Measurements from ENCODE around the gene CHN1.

CHN1 gene

DNA sequence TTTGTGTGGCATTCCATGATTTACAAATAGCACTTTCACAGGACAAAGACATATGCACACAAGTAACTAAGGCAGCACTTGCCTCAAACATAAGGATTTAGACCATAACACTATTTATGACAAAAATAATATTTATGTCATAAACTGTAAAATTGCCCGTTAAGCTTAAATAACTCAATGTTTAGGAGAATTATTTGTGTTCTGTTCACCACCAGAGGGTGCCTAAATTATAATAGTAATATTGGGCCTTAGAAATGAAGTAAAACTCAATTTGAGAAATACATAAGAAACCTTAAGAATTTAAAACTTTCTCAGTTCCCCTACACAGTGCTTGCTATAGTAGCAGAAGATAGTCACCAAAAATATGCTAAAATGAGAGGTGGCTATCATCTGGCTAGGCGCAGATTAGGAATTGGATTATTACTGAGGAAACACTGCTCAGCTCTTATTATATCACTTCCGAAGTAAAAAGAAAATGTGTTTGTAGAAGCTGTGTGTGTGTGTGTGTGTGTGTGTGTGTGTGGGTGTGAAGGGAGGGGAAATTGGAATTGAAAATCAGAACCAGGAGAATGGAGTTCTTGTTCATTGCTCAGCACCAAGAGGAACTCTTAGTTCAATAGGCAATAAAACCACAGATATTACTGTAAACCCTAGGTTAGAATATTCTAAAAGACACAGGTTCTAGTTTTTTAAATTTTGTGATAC, 4.9 kb upstream of the CHN1 start:
- DNase-seq = no peak

DNA sequence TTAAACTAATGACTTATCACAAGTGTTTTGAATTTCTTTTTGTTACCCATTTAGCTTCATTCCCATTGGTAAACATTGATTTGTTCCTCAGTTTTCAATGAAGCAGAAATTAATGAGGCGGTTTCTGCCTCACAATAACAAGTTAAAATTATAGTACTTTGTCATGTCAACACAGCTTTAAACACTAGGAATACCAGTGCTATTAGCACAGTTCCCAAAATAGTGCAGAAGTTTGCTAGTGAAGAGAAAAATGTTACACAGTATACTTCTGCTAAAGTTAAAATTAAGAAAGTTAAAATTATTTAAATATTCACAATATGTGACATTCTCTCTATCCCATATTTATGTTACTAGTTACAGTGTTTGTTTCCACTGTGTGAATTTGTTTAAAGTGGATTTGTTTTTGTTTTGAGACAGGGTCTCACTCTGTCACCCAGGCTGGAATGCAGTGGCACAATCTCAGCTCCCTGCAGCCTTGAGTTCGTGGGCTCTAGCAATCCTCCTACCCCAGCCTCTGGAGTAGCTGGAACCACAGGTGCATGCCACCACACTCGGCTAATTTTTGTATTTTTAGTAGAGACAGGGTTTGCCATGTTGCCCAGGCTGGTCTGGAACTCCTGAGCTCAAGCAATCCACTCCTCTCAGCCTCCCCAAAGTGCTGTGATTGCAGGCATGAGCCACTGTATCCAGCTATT, 3.8 kb upstream of the CHN1 start:
- DNase-seq = no peak

DNA sequence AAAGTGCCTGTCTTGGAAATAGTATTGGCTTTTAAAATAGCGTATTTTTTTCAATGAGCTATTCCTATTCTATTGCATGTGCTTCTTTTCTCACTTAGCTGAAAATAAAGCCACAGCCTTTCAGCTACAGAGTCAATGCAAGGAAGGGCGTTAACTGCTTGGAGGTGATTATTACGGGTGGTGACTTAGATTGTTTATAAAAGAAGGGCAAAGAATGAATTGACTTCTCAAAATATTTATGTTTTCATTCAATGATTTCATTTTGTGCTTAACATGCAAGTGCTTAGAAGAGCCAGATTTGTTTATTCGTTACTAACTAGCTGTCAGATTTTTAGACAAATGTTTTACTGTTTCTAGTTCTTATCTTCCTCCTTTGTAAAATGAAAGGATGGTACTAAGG, 2.8 kb upstream of the CHN1 start:
- DNase-seq = no peak

DNA sequence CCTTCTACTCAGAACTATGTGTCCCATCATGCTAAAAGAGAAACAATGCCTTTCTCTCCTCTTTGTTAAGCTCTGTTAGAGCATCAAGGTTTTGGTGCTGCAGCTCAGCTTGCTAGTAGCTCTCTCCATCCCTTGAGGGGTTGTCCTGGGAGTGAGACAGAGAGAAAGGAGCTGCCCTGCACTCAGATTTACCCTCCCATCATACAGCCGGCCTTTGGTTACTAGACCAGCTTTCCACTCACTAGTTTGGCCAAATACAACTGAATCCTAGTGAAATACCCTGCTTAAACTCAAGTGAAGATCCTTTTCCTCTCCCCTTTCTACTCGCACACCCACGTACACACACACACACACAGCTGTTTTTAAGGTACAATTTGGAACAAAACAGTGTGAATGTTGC, 2.3 kb upstream of the CHN1 start:
- DNase-seq = no peak

DNA sequence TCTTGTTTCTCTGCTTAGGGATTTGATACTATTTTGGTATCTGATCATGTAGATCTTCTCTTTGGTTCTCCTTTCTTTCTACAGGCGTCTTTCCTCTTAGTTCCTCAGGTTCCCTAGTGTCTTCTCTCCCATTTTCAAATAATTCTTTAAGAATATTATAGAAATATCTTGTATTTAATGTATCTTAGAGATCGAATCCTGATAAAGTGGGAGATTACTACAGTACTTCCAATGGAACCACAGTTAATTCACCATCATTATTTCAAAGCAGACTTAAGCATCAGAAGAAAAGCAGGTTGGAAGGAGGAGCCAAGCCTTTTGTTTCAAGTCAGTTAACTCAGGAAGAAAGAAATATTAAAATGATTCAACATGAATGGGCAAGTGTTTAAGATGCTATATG, 1.1 kb upstream of the CHN1 start:
- no peak for DNase-seq

DNA sequence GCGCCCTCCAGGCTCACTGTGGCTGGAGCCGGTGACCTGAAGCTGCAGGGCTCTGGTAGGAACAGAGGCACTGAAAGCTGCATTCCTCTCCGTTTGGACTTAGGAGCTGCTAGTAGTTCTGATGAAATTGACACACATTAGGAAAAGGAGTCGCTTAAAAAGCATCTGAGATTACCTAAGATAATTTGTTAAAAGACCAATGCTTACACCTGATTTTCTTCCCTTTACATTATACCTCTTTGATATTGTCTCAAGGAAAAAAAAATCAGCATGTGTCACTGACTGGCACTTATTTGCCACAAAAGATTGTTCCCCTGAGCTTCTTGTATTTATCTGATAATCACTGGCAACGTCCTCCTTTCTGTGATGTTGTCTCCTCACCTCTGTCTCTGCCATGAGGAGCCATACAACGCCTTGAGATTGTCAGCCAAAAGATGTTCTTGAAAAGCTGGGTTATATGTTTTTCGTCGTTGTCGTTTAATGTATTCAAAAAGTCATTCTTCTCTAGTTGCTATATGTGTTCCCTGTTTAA, 618 bp upstream of the CHN1 start:
- no peak for DNase-seq

DNA sequence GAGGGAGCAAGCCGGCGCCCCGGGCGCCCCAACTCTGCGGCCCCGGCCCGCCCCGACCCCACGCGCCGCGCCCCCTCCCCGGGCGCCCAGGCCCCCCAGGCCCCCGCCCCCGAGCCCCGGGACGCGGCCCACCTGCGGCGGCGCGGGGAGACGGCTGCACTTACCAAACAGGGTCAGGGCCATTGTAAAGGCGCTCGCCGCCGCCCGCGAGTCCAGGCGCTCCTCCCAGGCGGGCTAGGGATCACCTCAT, 526 bp downstream of the CHN1 start:
- no peak for DNase-seq

DNA sequence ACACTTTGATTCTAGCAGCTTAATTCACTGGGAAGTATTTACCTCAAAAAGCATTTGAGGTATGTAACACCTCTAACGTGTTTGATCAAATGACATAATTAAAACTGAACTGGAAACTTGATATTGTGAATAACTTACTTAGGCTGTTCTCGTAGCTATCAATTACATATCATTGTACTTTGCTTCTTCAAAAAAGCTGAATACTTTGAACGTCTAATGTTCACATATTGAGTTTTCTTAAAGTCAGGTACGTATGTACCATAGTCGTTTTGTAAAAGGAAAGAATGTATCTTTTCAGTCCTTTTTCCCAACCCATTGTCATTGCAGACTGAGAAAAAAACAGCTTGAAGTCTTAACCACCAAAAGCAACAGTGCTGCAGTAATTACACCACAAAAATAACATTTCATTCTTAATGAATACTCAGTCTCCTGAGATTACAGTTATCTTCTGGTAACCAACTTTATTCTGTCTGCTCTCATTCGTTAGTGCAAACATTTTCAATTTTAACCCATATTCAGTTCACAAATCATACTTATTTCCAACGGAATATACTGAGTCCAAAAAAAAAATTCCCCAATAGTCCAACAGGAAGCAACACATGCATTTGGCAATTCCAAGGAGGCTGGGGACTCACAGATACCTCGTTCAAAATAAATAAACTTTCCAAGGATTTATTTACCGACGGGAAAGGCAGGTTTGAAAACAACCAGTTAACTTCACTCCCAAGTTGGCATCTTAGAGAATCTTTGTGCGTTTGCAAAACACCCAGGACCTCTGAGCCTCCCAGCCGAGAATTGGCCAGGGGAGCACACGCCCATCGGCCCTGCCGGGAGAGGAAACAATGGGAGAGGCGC, 1.1 kb downstream of the CHN1 start:
- no peak for DNase-seq

DNA sequence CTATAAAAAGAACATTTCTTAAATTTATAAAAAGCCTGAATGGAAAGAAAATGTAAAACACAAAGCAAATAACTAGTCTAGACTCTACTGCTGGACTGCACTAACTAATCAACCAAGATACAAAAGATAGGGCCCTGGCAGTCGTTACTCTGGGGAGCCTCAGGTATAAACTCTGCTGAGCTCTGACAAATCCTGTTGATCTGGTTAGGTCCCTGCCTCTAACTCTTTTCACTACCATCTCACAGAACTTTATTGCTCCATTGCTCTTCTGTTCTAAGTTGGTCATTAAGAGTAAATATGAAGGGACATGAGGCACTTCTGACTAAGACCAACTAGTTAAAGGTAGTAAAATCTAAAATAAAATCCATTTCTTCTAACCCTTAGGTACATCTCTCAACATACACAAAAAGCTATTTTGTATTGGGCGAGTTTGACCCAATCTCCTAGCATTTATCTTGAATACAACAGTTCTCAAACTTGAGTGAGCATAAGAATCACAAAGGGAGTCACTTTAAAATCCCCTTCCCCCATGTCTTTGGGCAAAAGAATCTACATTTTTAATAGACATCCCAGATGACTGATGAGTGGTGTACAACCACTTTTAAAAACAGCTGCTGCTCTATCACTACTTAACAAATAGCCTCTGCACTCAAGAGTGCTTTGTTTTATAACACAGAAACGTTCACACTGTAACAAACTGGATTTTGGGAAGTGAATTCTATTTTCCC, 2.5 kb downstream of the CHN1 start:
- no peak for DNase-seq

DNA sequence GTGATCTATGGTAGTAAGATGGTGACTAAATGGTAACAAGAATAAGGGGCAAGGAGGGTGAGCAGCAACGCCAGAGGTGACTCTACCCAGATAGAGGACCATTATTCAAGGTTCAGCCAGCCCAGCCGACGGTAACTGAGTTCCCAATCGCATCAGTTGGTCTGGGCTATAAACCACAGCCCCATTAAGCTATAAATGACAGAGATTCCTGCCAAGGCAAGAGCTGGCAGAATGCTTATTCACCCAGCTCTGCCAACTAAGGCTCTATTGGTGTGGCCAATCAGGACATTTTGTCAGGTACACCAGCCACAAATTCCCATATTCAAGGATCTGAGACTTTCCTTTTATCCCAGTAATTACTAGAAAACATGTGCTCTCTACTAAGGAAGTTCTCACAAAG, 3.6 kb downstream of the CHN1 start:
- DNase-seq = no peak

DNA sequence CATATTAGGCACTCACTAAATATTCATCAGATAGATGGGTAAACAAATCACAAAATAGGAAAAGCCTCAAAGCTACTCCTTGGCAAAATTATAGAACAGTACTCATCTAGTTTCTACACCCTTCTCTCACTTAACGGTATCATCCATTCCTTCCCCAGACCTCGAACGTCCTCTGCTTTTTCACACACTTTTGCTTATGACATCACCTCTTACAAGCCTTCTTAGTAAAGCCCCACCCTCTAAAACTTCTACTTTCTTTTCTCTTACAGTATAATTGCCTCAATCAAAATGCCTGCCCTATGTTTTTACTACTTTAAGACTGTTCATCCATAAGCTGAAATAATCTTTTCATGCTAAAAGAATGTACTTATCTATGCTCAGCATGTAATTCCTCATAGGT, 8.1 kb downstream of the CHN1 start:
- DNase-seq = no peak

DNA sequence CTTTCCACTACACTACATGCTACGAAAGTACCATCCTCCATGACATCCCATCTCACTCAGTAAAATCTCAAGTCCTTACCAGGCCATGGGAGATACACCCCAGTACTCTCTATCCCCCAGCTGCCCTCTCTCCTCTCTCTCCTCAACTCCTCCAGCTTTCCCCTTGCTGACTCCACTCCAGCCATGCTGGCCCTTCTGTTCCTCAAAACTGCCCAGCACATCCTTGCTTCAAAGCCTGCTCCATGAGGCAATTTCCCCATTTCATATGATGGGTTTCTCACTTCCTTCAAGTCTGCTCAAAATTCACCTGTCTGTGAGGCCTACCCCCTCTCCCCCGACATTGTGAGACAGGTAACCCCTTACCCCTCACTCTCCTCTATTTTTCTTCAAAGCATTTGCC, 8.6 kb downstream of the CHN1 start:
- DNase-seq = no peak

DNA sequence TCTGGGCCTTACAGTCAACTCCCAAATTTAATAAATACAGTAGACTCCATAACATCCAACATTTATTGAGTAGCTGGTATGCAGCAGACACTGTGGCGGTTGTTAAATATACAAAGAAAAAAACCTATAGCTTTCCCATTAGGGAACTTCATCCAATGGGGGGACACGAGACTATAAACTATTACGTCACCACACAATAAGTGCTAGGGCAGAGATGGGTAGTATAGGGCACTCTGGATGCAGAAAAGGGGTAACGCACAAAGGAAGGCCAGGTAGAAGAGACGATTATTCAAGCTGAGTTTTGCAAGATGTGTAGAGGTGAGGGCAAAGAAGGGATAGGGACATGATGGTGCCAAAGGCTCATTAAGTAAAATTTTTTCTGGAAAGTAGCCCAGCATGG, 10.8 kb downstream of the CHN1 start:
- DNase-seq = no peak

DNA sequence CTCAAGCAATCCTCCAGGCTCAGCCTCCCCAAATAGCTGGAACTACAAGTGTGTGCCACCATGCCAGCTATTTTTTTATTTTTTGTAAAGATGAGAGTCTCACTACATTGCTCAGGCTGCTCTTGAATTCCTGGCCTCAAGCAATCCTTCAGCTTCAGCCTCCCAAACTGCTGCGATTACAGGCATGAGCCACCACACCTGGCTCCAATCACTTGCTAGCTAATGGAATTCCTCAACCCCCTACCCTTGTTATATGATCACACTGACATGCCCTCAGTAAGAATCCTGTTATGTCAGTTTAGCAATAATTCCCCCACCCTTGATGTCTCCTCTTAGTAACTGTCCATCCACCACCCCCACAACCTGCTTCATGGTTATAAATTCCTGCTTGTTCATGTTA, 12.3 kb downstream of the CHN1 start:
- DNase-seq = no peak

DNA sequence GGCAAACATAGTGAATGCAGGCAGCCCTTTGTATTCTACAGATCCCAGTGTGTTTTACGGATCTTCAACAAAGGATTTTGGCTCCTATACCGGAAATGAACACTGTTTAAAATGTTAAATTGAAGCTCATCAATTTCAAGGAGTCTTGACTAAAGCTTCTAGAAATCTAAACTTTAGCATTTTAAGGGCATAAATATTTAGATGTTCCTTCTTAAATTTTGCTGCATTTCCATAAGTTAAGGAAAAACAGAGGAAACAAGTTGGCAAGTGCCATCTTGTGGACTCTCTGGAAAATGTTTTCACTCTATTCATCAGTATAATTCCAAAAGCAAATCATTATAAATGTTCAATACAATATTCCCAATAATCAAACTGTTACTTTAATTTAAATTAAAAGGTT, 19.6 kb downstream of the CHN1 start:
- DNase-seq = no peak

DNA sequence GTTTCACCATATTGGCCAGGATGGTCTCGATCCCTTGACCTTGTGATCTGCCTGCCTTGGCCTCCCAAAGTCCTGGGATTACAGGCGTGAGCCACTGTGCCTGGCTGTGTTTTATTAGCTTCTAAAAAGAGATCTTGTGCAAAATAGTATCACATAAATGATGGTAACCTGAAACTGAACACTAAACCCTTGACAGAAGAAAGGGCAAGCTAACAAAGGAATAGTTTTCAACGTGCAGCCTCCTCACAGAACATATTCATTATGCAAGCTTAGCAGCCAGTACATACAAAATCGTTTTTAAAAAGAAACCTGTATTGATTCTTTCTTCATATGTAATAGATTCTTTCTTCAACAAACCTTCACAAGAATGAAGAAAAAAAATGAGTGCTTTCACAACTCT, 20.6 kb downstream of the CHN1 start:
- DNase-seq = no peak

DNA sequence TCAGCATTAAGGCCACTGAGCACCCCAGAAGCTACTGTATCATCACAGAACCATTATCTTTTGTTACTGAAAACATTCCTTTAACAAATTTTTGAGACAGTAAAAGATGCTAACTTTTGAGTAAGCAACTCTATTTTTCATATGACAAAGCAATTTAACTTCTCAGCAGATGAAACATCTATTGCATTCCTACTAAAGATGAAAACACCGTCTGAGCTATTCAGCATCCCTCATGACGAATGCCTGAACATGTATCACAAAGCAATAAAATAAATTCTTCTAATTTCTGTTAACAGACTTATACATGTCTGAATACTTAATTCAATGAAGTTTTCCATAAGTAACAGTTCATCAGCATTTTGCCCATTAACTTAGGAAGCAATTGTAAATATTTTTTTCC, 23.9 kb downstream of the CHN1 start:
- DNase-seq = no peak

DNA sequence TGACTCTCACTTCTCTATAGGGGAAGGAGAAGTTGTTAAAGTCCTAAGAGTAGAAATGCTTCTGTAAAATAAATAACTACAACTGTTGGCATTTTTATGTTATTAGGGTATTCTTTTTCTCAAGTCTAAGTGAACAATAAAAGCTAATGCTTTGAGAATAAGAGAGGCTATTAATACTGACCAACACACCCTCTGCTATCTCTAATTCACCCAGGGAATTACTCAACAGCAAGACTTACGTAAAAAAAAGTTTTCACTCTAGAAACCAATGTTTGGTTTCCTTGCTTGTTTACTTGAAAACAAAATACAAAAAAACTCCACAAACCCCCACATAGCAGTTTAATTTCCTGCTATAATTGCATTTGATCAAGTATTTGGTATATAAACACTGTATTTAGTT, 25.2 kb downstream of the CHN1 start:
- no peak for DNase-seq

DNA sequence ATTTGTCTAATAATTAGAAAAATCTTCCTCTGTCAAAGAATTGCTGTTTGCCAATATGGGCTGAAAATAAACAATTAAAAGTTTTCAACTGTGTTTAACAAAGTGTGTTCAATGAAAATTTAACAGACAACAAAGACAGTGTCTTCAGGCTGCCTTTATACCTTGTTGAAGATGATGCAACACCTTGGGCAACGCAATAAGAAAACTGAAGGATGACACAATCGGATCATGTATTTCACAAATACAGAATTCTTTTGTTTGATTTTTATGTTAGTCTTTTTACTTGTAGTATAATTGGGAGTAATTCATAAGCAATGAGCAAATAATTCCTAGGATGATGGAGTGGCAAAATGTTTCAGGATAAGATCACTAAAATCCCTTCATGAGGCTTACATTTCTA, 27.8 kb downstream of the CHN1 start:
- DNase-seq = no peak

DNA sequence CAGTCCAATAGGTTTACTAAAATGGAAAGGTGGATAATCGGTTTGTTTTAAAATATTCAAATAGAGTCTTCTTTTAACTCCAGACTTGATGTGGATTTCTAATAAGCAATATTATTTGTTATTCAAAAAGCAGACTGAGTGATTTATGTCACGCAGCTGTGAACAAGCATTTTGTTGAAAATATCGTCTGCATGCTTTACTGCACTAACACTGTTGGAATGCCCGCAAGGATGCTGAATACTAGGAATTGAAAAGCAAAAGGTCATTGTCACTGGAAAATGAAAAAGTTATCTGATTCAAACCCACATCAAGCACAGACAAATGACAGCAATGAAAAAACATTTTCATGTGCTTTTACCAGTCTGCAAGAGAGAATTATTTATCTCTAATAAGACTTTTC, 31.1 kb downstream of the CHN1 start:
- DNase-seq = no peak

DNA sequence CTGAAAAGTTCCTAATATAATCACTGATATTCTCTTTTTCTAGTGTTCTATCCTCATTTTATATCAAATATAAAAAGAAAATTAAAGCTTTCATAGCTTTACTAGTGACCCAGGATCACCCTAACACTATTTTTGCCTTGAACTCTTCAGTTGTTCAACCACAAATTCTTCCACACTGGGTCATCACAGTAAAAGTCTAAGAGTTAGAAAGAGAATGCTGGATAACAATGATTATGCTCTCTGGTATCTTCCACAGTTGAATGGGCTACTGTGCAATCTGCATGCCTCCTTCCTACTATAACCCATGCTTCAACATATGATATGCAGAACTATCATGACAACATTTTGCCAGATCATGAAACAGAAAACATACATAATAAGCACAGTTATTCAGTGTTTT, 32.3 kb downstream of the CHN1 start:
- no peak for DNase-seq

DNA sequence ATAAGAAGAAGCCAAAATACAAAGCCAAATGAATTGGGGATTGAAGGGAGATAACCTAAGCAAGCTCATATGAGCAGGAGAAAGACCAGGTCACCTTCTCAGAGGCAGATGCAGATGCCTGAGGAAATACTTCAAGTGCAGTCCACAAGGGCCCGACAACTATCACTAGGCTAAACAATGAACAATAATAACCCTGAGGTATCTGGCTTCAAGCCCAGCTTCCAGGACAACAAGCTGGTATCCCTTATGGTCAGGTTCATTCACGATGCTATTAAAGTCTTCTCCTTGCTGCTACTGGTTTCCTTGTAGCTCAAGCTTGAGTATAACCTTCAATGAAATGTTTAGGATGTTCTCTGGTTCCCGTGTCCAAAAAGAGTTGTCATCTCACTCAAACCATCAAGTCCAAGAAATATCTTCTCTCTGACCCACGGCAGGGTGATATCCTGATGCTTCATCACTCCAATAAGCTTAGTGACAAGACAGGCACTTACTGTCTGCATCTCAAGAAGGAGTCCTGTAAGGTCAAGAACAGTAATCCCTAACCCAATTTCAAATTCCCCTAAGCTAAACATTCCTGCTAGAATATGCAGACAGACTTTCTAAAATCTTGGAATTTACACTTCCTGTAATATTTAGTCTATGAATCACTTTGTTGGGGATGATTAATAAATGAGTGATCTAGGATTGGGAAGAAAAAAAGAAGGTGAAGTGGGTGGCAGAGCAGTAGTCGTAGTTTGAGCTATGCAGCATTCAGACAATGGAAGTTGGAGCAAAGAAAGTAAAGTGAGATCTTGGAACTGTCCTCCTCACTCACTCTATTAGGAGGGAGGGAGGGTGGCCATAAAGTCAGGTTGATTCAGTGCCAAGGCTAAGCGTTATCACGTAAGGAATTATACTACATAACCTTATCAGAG, 33.1 kb downstream of the CHN1 start:
- DNase-seq = peak; percentile 8
